CD4-positive, alpha-beta T cell treated with Interleukin-17A for 4 hours (primary cell): ENCODE measurements around the gene HOXB5.

Experiments
- DNase-seq: peaks from one replicate; pipeline ENCODE4 v3.0.0-alpha.2; 2020; ENCODE audit warnings: mixed read lengths

Gene HOXB5

DNA sequence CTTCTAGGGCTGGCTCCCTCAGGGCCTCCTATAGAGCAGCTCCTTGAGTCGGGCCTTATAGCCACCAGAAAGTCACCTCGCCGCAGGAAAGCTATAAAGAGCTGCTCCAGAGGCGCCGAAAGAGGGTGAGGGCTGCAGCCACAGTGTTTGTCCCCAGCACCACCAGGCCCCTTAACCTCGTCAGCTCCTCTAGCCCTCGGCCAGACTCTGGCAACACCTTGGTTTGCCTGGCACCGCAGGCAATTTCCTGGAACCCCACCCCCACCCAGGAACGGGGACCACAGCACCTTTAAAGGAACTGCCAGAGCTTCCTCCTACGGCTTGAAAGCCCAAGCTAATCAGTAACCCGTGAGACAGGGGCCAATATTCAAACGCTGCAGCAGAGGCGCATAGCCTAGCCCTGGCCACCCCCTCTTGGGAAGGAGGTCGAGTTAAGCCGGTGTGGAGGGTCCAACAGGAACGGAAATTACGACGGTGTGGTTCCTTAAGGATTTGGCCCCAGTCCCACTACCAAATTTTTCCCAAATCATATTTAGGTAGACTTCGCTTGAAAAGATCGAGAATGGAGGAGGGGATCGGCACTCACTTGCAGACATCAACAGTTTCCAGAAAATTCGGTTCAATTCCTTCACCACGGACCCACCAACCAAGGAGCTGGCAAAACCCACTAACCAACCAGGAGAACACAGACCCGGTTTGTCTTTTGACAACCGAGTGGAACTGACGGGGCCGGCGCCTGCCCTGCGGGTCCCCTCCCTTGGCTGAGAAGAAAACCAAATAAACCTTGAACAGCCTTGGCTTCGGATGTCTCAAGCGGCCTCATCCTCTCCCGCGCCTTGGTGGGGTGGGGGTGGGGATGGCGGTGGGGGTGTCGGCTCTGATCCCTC lies 8.2 kb upstream of the HOXB5 start:
- no peak for DNase-seq

- DNase-seq = no peak
Measured at GRCh38 chr17:48601207-48601538, 7.6 kb upstream of the HOXB5 start.

DNA sequence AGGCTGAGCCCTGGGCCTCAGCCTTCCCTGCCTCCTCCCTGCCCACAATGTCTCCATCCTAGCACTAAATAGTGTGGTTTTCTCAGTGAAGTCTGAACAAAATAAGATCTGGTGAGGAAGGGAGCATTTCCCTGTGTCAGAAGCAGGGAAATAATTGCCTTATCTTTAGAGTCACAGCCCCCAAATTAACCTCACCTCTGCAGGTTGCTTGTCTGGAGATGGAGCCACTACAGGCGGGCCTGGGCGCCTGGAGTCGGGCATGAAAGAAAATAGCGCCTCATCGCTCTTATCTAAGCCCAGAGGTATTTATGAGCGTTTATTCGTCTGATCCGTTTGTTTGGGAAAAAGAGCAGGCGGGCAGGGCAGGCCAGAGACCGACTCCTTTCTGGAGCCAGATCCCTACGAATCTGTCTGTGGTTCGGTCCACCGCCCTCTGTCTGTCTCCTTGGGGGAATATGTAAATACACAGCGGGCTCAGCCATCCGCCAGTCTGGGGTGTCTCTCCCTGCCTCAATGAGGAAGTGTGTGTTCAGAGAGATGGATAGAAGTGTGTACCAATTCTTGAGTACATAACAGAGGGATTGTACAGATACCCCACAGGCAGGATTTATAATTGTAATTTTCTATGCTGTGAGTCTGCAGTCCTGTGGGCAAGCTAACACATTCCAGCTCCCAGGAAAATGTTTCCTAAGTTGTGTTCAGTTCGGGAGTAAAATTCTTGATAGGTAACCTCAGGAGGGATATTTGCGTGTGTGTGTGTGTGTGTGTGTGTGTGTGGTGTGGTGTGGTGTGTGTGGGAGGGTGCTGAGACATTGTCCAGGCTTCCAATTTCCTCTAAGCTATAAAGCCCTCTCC lies 6.9 kb upstream of the HOXB5 start:
- no peak for DNase-seq

DNA sequence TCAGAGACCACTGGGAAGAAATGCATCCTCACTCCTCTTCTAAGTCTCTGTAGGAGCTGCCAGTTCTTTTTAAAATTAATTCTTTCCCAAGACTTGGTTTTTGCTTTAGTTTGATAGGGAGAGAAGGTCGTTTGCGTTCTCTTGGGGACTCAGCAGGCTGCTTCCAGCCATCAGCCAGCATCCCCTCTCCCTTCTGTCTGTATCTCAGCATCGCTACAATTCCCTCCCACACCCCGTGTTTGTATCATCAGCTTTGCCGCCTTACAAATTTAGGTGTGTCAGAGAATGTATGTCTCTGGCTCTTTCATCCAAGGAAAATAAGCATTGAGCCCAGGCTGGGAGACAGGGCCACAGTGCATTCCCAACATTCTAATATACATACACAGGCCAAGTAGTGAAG lies 5.8 kb upstream of the HOXB5 start:
- no peak for DNase-seq

DNA sequence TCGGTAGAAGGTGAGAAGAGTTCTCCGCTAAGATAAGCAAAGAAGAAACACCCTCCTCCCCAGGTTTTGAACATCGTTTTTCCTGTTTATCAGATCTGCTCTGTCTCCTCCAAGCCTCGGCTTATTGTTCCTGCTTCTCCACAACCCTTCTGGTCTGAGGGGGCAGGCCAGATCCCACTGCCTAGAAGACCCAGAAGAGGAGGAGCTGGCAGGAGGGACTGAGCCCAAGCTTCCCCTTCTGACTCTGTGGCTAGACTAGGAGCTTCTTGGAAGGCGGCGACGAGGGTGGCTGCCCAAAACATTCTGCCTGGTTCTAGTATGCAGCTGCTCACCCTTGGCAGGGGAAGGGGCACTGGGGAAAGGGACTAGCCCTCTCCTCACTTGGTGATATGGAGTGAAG lies 5.2 kb upstream of the HOXB5 start:
- no peak for DNase-seq

GRCh38 chr17:48597778-48598631 lies 4.4 kb upstream of the HOXB5 start:
- DNase-seq = peak; percentile 60

- no peak for DNase-seq
Measured at GRCh38 chr17:48597528-48597777, 3.9 kb upstream of the HOXB5 start.

GRCh38 chr17:48596735-48597527 lies 3.4 kb upstream of the HOXB5 start:
- DNase-seq = no peak

GRCh38 chr17:48596000-48596734 lies 2.6 kb upstream of the HOXB5 start:
- peak; percentile 41 for DNase-seq

- DNase-seq = no peak
Measured at GRCh38 chr17:48595278-48595999, 1.9 kb upstream of the HOXB5 start.

DNA sequence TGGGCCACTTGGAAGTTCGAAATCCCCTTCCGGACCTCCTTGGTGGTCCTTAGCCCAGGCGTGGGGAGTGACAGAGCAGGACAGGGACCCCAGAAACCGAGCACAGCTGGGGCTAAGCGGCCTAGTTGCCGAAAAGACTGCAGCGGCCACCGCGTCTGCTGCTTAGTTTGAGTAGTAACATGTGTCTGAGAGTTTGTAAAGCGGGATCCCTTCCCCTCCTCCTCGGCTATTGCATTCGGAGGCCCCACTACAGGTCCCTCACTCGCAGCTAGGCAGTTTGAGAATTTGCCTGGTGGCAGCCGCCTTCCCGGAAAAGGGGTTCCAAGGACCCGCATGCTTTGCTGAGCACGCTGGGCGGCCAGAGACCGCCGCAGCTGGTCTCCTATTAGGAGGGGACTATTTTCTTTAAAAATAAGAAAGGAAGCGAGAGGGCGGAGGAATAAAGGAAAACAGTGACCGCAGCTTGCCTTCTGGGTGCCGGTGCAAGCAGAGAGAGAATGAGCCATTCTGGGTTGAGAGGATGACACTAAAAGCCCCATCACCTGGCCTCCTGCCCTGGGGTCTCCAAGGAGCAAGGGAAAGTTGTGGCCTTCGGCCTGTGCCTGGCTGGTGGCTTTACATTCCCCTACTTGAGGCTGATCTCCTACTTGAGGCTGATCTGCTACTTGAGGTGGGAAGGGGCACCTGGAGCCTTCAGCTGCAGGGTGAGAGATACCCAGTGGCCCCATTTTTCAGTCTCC lies 1.1 kb upstream of the HOXB5 start:
- no peak for DNase-seq

GRCh38 chr17:48593840-48594537 lies 410 bp upstream of the HOXB5 start:
- DNase-seq = peak; percentile 87

DNA sequence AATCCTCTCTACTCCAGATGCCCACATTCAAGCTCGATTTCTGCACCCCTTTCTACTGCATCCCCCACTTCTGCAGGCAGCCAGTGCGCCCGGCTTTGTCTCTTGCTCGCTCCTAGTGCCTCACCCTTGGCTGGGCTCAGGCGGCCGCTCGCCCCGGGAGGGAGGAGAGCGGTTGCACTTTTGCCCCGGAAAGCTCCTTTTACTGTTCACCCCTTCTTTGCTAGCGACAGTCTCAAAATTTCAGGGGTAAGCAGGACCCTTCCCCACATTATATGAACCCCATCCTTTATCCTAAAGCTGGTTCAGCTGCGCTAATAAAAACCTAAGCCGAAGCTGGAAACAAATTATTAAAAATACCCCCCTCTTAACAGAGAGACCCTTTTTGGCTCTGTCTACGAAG lies 1.0 kb downstream of the HOXB5 start:
- DNase-seq = peak; percentile 37

DNA sequence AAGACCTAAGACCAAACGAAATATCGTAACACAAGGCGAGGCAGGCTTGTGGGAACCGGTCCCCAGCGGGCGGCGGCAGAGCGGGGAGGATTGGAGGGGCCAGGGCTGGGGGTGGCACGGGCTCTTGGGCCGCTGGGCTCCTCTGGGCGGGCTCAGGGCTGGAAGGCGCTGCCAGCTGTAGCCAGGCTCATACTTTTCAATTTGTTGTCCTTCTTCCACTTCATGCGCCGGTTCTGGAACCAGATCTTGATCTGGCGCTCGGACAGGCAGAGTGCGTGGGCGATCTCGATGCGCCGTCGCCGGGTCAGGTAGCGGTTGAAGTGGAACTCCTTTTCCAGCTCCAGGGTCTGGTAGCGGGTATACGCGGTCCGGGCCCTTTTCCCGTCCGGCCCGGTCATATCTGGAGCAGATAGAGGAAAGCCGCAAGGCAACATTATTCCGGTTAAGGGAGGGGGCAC lies 1.5 kb downstream of the HOXB5 start:
- no peak for DNase-seq

GRCh38 chr17:48591255-48592056 lies 2.1 kb downstream of the HOXB5 start:
- no peak for DNase-seq

DNA sequence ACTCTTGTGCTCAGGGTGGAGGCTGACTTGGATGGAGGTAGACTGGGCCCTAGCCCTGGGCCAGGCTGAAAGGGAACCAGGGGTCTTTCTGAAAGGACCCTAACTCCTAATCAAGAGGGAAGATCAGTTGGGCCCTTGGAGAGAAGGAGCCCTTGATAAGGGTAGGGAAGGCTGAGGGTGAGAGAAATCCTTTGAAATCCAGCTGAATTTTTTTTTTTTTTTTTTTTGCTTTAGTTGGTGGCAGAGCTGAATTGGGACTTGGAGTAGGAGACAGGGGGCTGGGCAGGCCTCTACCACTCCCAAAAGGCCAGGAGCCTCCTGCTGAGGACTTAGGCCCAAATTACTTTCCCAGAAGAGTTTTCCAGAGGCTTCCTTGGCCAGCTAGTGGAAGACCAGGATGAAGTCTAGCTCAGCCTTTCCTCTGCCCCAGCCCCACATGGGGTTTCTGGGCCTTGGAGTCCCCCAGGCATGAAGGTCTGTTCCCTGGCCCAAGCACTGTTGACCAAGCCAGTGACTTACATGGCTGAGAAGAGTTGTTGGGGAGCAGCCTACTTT lies 2.9 kb downstream of the HOXB5 start:
- DNase-seq = no peak

DNA sequence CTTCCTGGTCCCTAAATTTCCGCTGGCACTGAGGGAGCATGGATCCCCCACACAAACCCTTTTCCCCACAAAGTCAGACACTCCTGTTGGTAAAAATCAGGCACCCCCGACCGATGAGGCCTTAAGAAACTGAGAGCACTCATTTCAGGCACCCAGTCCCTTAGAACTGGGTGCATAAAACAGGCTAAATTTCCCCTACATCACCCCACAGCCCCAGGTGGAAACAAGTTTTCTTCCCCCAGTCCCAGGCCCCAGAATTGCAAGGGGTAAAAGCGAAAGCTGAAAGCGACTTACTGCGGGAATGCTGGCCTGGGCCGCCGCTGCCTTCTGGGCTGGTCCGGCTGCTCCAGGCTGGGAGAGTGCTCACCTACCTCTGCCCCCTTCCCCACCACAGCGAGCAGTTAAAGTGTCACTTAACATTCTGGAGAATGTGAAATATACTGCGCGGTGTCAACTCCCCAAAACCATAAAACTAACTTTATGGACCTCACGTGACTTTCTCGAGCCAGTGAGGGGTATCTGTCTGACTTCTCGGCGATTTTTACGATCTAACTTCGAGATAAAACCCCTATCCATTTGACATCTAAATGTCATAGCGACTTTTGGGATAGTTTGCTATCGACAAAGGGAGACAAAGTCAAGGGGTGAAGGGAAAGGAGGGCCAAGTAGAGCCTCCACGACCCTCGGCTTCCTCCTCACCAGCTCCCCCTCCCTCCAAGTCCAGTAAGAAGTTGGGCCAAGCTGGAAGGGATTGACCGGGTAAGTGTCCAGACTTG lies 3.6 kb downstream of the HOXB5 start, which contains the start of gene HOXB3:
Gene HOXB3, minus strand, starts transcription at position 411 of the 776 bp plus-strand sequence. CDS start 37,767 bp downstream, outside the sequence.
- DNase-seq = no peak
